Ectodermal cell (in vitro differentiated cells): Measurements from ENCODE around the gene F8.
"Not testable (repeated sequence)": the region's sequence is repeated elsewhere in the genome, so short reads cannot be mapped to it uniquely, and the experiment has no call there.

Experiments
- H3K27ac ChIP-seq: 2 replicates; pipeline ENCODE4 v1.7.0; 2013; ENCODE audit warnings: mild to moderate bottlenecking, low read depth, low read length; ENCODE audit not compliant: insufficient read depth, poor library complexity, severe bottlenecking
- H3K27me3 ChIP-seq: 2 replicates; pipeline ENCODE4 v1.7.0; 2013; ENCODE audit warnings: mild to moderate bottlenecking, low read length; ENCODE audit not compliant: insufficient read depth, control insufficient read depth, poor library complexity, severe bottlenecking
- H3K36me3 ChIP-seq: one replicate; pipeline ENCODE4 v1.7.0; 2013; ENCODE audit warnings: low read length; ENCODE audit not compliant: control insufficient read depth, insufficient read depth
- H3K4me1 ChIP-seq: one replicate; pipeline ENCODE4 v1.7.0; 2013; ENCODE audit warnings: low read length; ENCODE audit not compliant: control insufficient read depth, insufficient read depth
- H3K4me3 ChIP-seq: 2 replicates; pipeline ENCODE4 v1.7.0; 2013; ENCODE audit warnings: low read depth, low read length, control low read depth; ENCODE audit not compliant: insufficient read depth
- H3K9me3 ChIP-seq: 2 replicates; pipeline ENCODE4 v1.7.0; 2013; ENCODE audit warnings: mild to moderate bottlenecking, low read length, moderate library complexity; ENCODE audit not compliant: control insufficient read depth
- WGBS, 2 experiments: methylation state at CpG; one replicate each; pipeline ENCODE4 v1.1.7; 2013; ENCODE audit warnings: missing lambda C conversion rate in 2 of 2; 5-methylcytosine and 5-hydroxymethylcytosine counted together

The F8 gene

DNA sequence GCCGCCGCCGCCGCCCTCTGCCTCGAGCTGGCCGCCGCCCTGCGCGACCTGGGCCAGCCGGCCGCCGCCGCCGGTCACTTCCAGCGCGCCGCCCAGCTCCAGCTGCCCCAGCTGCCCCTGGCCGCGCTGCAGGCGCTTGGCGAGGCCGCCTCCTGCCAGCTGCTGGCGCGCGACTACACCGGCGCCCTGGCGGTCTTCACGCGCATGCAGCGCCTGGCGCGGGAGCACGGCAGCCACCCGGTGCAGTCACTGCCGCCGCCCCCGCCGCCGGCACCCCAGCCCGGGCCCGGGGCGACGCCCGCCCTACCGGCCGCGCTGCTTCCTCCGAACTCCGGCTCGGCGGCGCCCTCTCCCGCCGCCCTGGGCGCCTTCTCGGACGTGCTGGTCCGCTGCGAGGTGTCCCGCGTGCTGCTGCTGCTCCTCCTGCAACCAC lies 135.7 kb downstream of the F8 start:
- not testable (repeated sequence) for H3K27me3 ChIP-seq, H3K27ac ChIP-seq, H3K4me1 ChIP-seq, H3K9me3 ChIP-seq, H3K36me3 ChIP-seq, H3K4me3 ChIP-seq
- no CpG with 5 or more reads among the region's 62 CpGs for WGBS, 2 experiments

GRCh38 chrX:154886069-154886788 lies 136.3 kb downstream of the F8 start, which contains the start of gene F8A1:
Gene F8A1 (plus strand): TSS chrX:154886355. CDS start chrX:154886375, 20 bp downstream.
- WGBS, 2 experiments, result no CpG with 5 or more reads among the region's 91 CpGs
- H3K4me3 ChIP-seq, H3K27me3 ChIP-seq, H3K36me3 ChIP-seq, H3K27ac ChIP-seq, H3K9me3 ChIP-seq, H3K4me1 ChIP-seq: not testable (repeated sequence)

GRCh38 chrX:154885549-154885948 lies 137.0 kb downstream of the F8 start:
- WGBS, 2 experiments, result 100% methylated on average over 1 of the region's 14 CpGs; no CpG with 5 or more reads in 1 of the 2 experiments
- H3K4me3 ChIP-seq, H3K27ac ChIP-seq, H3K27me3 ChIP-seq, H3K9me3 ChIP-seq, H3K36me3 ChIP-seq, H3K4me1 ChIP-seq: not testable (repeated sequence)

- not testable (repeated sequence) for H3K4me3 ChIP-seq, H3K36me3 ChIP-seq, H3K4me1 ChIP-seq, H3K9me3 ChIP-seq, H3K27me3 ChIP-seq, H3K27ac ChIP-seq
- no CpG with 5 or more reads among the region's 33 CpGs for WGBS, 2 experiments
Observed at GRCh38 chrX:154885057-154885456, 137.5 kb downstream of the F8 start.

DNA sequence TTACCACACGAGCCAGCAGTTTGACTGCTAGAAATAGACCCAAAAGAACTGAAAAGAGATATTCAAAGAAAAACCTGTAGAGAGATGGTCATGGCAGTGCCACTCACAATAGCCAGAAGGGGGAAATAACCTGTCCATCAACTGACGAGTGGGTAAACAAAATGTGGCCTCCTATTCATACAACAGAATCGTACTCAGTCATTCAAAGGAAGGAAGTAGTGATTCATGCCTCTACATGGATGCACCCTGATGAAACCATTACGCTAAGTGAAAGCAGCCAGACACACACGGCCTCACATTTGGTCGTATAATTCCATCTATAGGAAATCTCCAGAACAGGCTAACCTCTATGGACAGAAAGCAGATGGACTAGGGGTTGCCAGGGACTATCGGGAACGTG lies 138.5 kb downstream of the F8 start:
- H3K36me3 ChIP-seq, H3K27me3 ChIP-seq, H3K4me1 ChIP-seq, H3K27ac ChIP-seq, H3K4me3 ChIP-seq, H3K9me3 ChIP-seq: not testable (repeated sequence)
- WGBS, 2 experiments, result no CpG with 5 or more reads among the region's 8 CpGs

- Histone ChIP-seq H3K4me3 (no peak overlapping the region), H3K36me3 (no peaks in the 10 kb centered on the region), H3K27ac (no peak overlapping the region), H3K4me1 (no peaks in the 10 kb centered on the region), H3K9me3 (no peaks in the 10 kb centered on the region), H3K27me3 (no peaks in the 10 kb centered on the region)
- 66 to 87% methylated on average over 2 of the region's 2 CpGs for WGBS, 2 experiments
Observed at GRCh38 chrX:154873329-154873728, 149.2 kb downstream of the F8 start.

- not testable (repeated sequence) for H3K4me3 ChIP-seq, H3K27ac ChIP-seq, H3K36me3 ChIP-seq, H3K4me1 ChIP-seq, H3K9me3 ChIP-seq, H3K27me3 ChIP-seq
Observed at GRCh38 chrX:154868522-154868921, 154.0 kb downstream of the F8 start.

- Histone ChIP-seq H3K27ac (no peak overlapping the region), H3K4me1 (no peaks in the 10 kb centered on the region), H3K27me3 (no peaks in the 10 kb centered on the region)
Observed at GRCh38 chrX:154855256-154855655, 167.3 kb downstream of the F8 start.

DNA sequence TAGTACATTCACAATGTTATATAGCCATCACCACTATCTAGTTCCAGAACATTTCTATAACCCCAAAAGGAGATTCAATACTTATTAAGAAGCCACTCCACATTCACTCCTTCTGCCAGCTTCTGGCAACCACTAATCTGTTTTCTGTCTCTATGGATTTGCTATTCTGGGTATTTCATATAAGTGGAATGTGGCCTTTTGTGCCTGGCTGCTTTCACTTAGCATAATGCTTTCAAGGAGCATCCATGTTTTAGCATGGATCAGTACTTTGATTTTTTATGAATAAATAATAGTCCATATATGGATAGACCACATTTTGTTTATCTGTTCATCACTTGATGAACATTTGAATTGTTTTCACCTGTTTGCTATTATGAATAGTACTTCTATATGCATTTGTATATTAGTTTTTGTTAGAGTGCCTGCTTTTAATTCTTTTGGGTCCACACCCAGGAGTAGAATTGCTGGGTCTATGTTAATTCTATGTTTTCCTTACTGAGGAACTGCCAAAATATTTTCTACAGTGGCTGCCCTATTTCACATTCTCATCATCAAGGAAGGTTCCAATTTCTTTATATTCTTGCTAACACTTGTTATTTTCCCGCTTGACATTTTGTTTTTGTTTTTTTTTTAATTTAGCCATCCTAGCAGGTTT lies 171.4 kb downstream of the F8 start:
- Histone ChIP-seq H3K4me3 (no peak overlapping the region), H3K27ac (no peak overlapping the region), H3K4me1 (no peaks in the 10 kb centered on the region), H3K27me3 (no peaks in the 10 kb centered on the region), H3K36me3 (no peaks in the 10 kb centered on the region), H3K9me3 (no peaks in the 10 kb centered on the region)
- 100% methylated on average over 1 of the region's 1 CpG; no CpG with 5 or more reads in 1 of the 2 experiments for WGBS, 2 experiments

More at GRCh38 chrX:154855256-154855655, 167.3 kb downstream of the F8 start:
- Histone ChIP-seq H3K9me3 (no peaks in the 10 kb centered on the region), H3K4me3 (no peak overlapping the region), H3K36me3 (no peaks in the 10 kb centered on the region)

DNA sequence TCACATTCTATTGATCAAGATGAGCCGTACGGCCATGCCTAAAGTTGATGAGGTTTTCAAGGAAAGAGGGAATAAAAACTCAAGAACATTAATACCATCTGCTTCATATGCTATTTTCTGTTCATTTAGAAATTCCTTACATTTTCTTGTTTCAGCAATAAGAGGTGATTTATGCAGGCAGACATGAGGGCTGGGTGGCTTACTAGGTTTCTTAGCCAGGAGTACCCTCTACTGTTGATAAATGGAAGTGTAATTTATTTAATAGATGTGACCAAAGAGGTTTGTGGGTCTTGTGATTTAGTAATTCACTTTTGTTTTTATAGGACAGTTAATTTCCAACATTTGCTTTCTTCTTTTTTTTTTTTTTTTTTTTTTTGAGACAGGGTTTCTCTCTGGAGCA lies 181.7 kb downstream of the F8 start:
- no peak overlapping the region for H3K4me3 ChIP-seq
- H3K4me1 ChIP-seq, result no peaks in the 10 kb centered on the region
- no CpG with 5 or more reads among the region's 2 CpGs for WGBS, 2 experiments
- no peaks in the 10 kb centered on the region for H3K36me3 ChIP-seq
- no peaks in the 10 kb centered on the region for H3K27me3 ChIP-seq
- H3K27ac ChIP-seq, result no peak overlapping the region
- H3K9me3 ChIP-seq, result no peaks in the 10 kb centered on the region
